ENCODE results near the gene NKX2-3. TPM values are rescaled to one million over a fixed set of nuclear protein-coding genes. Genes with fewer than 3 reads are reported as not detected.

NKX2-3 gene
- total RNA-seq, 1 donor from 2014 or later, result not detected

DNA sequence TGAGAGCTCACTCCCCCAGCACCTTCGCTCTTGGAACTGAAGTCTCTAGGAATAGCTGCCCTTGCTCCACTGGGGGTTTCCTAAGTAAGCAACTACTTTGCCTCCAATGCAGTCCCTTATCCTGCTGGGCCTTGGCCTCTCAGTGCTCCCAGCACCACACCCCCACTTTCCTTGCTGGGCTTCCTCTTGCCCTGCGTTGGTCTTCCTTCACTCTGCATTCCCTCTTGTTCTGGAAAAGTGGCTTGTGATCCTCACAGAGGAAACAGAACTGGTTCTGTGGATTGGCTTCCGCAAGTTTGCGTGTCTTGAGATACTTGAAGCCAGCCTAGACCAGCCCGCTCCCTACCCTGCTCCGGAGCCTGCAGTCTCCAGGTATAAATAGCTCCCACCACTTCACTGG lies 6.4 kb downstream of the NKX2-3 start:
- TF ChIP-seq CTCF (conservative IDR thresholded peaks at IDR 0.05), result no peak
- Mint-ChIP-seq H3K36me3 (ENCODE audit: low read depth) (peaks cover 3% of the 10 kb centered on the region), H3K9me3 (no peaks in the 10 kb centered on the region), H3K4me3 (peak overlapping the region; percentile 45), H3K27me3 (ENCODE audit: low read depth) (peaks cover 96% of the 10 kb centered on the region), H3K27ac (ENCODE audit: unreplicated experiment) (no peak overlapping the region), H3K4me1 (peaks cover 28% of the 10 kb centered on the region)
- no peak for DNase-seq (ENCODE audit: low read depth, low spot score)

DNA sequence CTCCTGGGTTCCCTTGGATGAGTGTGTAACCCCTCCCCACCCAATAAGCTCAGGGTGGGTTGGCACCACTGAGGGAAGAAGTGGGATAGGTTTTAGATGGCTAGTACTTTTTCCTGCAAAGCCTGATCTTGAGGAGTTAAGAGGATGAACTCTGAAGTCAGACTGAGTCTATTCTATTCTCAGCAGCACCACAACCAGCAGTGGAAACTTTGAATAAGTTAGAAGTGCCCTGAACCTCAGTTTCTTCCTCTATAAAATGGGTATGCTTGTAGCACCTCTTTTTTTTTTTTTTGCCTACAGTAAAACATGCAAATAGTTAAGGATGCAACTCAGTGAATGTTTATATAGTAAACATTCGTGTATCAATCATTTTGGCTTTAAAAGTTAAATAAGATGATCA lies 7.1 kb downstream of the NKX2-3 start:
- Mint-ChIP-seq H3K27me3 (ENCODE audit: low read depth) (peaks cover 96% of the 10 kb centered on the region), H3K4me3 (peak overlapping the region; percentile 45), H3K36me3 (ENCODE audit: low read depth) (no peaks in the 10 kb centered on the region), H3K4me1 (peaks cover 21% of the 10 kb centered on the region), H3K9me3 (no peaks in the 10 kb centered on the region), H3K27ac (ENCODE audit: unreplicated experiment) (no peak overlapping the region)
- no peak for DNase-seq (ENCODE audit: low read depth, low spot score)
- TF ChIP-seq CTCF (conservative IDR thresholded peaks at IDR 0.05), result no peak

DNA sequence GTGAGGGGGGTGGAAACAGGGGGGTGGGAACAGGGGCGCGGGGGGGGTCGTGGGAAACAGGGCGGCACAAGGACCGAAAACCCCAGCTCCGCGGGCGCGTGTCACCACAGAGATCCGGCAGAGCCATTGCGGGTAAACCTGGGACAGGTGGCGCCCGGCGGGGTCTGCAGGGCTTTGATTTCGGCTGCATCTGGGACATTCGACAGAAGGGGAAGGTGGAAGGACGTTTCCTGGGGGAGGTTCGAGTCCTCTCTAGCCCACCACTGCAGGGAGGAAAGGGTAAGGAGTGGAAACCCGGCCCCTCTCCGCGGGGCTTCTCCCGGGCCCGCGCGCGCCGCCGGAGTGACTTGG lies 7.5 kb downstream of the NKX2-3 start:
- Mint-ChIP-seq H3K27me3 (ENCODE audit: low read depth) (peaks cover 98% of the 10 kb centered on the region), H3K27ac (ENCODE audit: unreplicated experiment) (no peak overlapping the region), H3K4me1 (peaks cover 21% of the 10 kb centered on the region), H3K9me3 (no peaks in the 10 kb centered on the region), H3K4me3 (no peak overlapping the region), H3K36me3 (ENCODE audit: low read depth) (no peaks in the 10 kb centered on the region)
- no peak for TF ChIP-seq CTCF (conservative IDR thresholded peaks at IDR 0.05)
- no peak for DNase-seq (ENCODE audit: low read depth, low spot score)

- H3K4me1 Mint-ChIP-seq, result peaks cover 18% of the 10 kb centered on the region
- no peak overlapping the region for H3K4me3 Mint-ChIP-seq
- H3K27ac Mint-ChIP-seq (ENCODE audit: unreplicated experiment), result no peak overlapping the region
- H3K9me3 Mint-ChIP-seq, result no peaks in the 10 kb centered on the region
- H3K27me3 Mint-ChIP-seq (ENCODE audit: low read depth), result peaks cover 99% of the 10 kb centered on the region
- TF ChIP-seq CTCF (conservative IDR thresholded peaks at IDR 0.05), result no peak
- no peaks in the 10 kb centered on the region for H3K36me3 Mint-ChIP-seq (ENCODE audit: low read depth)
- DNase-seq (ENCODE audit: low read depth, low spot score), result no peak
Measured at GRCh38 chr10:99540657-99541531, 8.2 kb downstream of the NKX2-3 start.

- Mint-ChIP-seq H3K4me3 (no peak overlapping the region), H3K27ac (ENCODE audit: unreplicated experiment) (no peak overlapping the region), H3K27me3 (ENCODE audit: low read depth) (peaks cover 99% of the 10 kb centered on the region), H3K9me3 (no peaks in the 10 kb centered on the region), H3K36me3 (ENCODE audit: low read depth) (no peaks in the 10 kb centered on the region), H3K4me1 (no peaks in the 10 kb centered on the region)
- TF ChIP-seq CTCF (conservative IDR thresholded peaks at IDR 0.05), result no peak
- no peak for DNase-seq (ENCODE audit: low read depth, low spot score)
Measured at GRCh38 chr10:99544322-99544721, 11.6 kb downstream of the NKX2-3 start.

Data from neural crest cell (in vitro differentiated cells).